ENCODE measurements around the gene RHD. TPM values are rescaled to one million over a fixed set of nuclear protein-coding genes. Genes with fewer than 3 reads are reported as not detected.

Gene RHD
- total RNA-seq, 1 donor from 2014 or later = not detected

Other genes starting within 250 kb of the RHD start
- 40.1 and 42.3 TPM in 2 replicates for gene SYF2, start 40.0 kb upstream of the RHD start, total RNA-seq
- 140 and 144 TPM in 2 replicates for gene RSRP1, start 25.1 kb upstream of the RHD start, total RNA-seq
- 113 and 116 TPM in 2 replicates for gene TMEM50A, start 65.8 kb downstream of the RHD start, total RNA-seq
- gene RHCE, start 148.3 kb downstream of the RHD start, total RNA-seq = 0.25 TPM in 1 of 2 replicates, not detected in the other
- 15.8 and 15.9 TPM in 2 replicates for gene MACO1, start 158.4 kb downstream of the RHD start, total RNA-seq